Measurements from ENCODE around the gene COL6A3. TPM values are rescaled to one million over a fixed set of nuclear protein-coding genes. Genes with fewer than 3 reads are reported as not detected.
A peak's percentile ranks its signal among the peaks of the same experiment; 100 is the strongest.

The COL6A3 gene
- total RNA-seq, 1 experiment from 2014 or later: 204 TPM

- DNase-seq (ENCODE audit: low spot score): no peak
These were observed 30.1 kb upstream of the COL6A3 start for GRCh38 chr2:237444071-237444470.

GRCh38 chr2:237441605-237442274 is 27.8 kb upstream of the COL6A3 start:
- no peak for DNase-seq (ENCODE audit: low spot score)

GRCh38 chr2:237440819-237441281 is 26.9 kb upstream of the COL6A3 start:
- no peak for DNase-seq (ENCODE audit: low spot score)

GRCh38 chr2:237438080-237438940 is 24.3 kb upstream of the COL6A3 start:
- DNase-seq (ENCODE audit: low spot score): no peak

- DNase-seq (ENCODE audit: low spot score): no peak
These were observed 23.6 kb upstream of the COL6A3 start for GRCh38 chr2:237437566-237437965.

- DNase-seq (ENCODE audit: low spot score): no peak
These were observed 22.1 kb upstream of the COL6A3 start for GRCh38 chr2:237435844-237436587.

- peak; percentile 70 for DNase-seq (ENCODE audit: low spot score)
These were observed 20.9 kb upstream of the COL6A3 start for GRCh38 chr2:237434866-237435311.

- no peak for DNase-seq (ENCODE audit: low spot score)
These were observed 20.1 kb upstream of the COL6A3 start for GRCh38 chr2:237433920-237434676.

GRCh38 chr2:237432484-237433092 is 18.6 kb upstream of the COL6A3 start:
- peak; percentile 92 for DNase-seq (ENCODE audit: low spot score)

GRCh38 chr2:237431837-237432236 is 17.9 kb upstream of the COL6A3 start:
- DNase-seq (ENCODE audit: low spot score): no peak

- no peak for DNase-seq (ENCODE audit: low spot score)
These were observed 17.4 kb upstream of the COL6A3 start for GRCh38 chr2:237431372-237431771.

- DNase-seq (ENCODE audit: low spot score): no peak
These were observed 16.9 kb upstream of the COL6A3 start for GRCh38 chr2:237430861-237431260.

- DNase-seq (ENCODE audit: low spot score): no peak
These were observed 15.8 kb upstream of the COL6A3 start for GRCh38 chr2:237429753-237430152.

GRCh38 chr2:237427769-237428506 is 14.0 kb upstream of the COL6A3 start:
- DNase-seq (ENCODE audit: low spot score): no peak

GRCh38 chr2:237426517-237426916 is 12.6 kb upstream of the COL6A3 start:
- DNase-seq (ENCODE audit: low spot score): no peak

GRCh38 chr2:237425320-237425719 is 11.4 kb upstream of the COL6A3 start:
- no peak for DNase-seq (ENCODE audit: low spot score)

- no peak for DNase-seq (ENCODE audit: low spot score)
These were observed 10.6 kb upstream of the COL6A3 start for GRCh38 chr2:237424544-237424943.

GRCh38 chr2:237423891-237424290 is 9.9 kb upstream of the COL6A3 start:
- DNase-seq (ENCODE audit: low spot score): no peak

GRCh38 chr2:237422309-237422708 is 8.3 kb upstream of the COL6A3 start:
- DNase-seq (ENCODE audit: low spot score): no peak

- peak; percentile 74 for DNase-seq (ENCODE audit: low spot score)
These were observed 7.7 kb upstream of the COL6A3 start for GRCh38 chr2:237421542-237422116.
